Activated CD4-positive, alpha-beta T cell treated with anti-CD3 and anti-CD28 coated beads for 24 hours (primary cell): ENCODE data around the gene MISP3.

Source experiments
- DNase-seq, 2 donors: peaks; one replicate each; pipeline ENCODE4 v3.0.0-alpha.2; 2020; ENCODE audit warnings: low read depth in 2 of 2

Gene MISP3

GRCh38 chr19:14080887-14081796 lies 8.6 kb downstream of the MISP3 start:
- DNase-seq: peak; percentile 97 to 98

- no peak for DNase-seq
Measured at GRCh38 chr19:14081797-14082674, 9.4 kb downstream of the MISP3 start.

- DNase-seq: no peak
Measured at GRCh38 chr19:14082675-14082960, 10.0 kb downstream of the MISP3 start.

DNA sequence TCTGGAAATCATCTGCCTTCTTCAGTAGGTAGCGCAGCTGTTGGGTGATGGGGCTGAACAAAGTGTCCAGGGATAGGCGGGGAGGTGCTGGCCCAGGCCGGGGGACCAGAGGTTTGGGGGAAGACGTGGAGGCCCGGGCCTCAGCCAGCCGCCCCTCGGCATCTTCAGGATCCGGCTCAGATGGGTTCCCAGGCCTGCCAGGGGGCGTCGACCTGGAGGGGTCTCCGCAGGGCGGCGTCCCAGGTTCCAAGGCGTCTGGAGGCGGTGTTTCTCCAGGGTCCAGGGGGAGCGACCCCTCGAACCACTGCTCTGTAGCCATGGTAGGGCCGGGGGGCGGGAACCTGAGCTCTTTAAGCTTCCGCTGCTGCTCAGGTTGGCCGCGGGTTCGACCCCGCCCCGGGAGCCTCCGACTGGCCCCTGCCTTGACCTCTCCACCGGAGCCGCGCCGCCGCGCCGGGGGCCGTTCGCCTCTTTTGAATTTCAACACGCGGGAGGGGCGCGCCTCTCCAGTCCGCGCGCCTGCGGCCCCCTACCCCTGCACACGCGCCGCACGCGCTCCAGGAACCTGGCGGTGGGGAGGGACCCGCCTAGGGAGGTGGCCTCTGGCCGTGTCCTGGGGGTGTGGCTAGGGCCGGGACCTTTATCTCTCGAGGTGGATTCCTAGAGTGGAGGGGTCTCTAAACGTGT lies 12.9 kb downstream of the MISP3 start, which contains the start of gene C19orf67:
Gene C19orf67 (minus strand): TSS at position 475 of the 687 bp plus-strand sequence. CDS start 156 bp downstream, at position 319.
- DNase-seq: no peak

- no peak for DNase-seq
Measured at GRCh38 chr19:14086098-14086497, 13.5 kb downstream of the MISP3 start.

DNA sequence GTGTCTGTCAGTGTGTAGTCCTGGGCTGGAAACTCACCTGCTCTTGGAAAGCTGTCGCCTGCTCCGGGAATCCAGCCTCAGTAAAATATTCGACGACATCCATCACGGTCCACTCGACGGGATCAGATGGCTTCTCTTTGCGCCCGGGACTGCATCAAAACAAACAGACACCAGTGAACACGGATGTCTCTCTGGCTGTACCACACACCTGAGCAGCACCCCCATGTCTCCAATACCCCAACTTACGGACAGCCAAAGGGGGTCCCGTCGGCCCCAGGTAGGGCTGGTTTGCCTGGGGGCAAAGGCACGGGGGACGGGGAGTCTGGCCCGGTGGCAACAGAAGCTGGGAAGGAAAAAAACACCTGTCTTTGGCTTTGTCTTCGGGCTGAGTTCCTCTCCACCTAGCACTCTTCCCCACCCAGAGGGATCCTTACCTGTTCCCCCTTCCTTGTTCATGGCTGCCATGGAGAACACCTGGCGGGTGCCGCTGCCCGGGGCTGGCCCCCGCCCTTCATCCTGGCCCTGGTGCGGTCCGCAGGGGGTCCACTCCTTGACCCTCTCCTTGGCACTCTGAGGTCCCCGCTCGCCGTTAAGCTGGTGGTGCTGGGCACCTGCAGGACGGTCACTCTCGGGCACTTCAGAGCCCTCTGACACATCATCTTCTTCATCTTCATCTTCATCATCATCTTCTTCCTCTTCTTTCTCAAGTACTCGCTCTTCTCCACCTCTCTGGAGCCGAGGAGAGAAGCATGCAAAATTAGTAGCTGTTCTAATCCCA lies 16.2 kb downstream of the MISP3 start:
- DNase-seq: no peak

GRCh38 chr19:14089412-14089661 lies 16.8 kb downstream of the MISP3 start:
- DNase-seq: no peak

DNA sequence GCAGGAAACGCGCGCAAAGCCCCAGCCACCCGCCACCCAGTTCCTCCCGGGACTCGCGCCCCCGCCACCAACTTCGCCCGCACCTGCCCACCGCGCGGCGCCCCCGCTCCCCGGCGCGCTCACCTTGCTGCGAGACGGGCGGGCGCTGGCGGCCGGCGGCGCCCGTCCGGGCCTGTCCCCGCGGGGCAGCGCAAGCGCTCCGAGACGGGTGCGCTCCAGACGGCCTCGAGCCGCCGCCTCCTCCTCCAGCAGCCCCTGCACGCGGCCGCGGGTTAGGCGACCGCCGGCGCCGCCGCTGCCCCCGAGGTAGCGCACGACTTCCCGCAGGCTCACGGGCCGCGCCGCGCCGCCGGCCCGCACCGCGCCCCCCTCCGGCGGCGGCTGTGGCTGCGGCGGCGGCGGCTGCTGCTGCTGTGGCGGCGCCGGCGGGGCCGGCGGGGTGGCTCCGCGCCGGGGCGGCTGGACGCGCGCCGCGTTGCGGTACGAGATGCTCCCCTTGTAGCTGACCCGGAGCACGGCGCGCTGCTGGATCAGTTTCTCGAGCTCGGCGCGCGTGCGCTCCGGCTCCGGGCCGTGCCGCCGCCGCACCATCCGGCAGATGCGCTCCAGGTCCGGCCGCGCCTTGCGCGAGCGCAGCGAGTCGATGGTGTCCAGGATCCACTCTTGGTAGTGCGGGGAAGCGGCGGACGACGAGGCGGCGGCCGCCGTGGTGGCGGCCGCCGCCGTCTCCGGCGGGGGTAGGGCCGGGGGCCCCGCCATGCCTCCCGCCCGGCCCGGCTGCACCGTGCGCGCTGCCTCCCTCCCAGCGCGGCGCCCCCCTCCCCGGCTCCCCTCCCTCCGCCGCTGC lies 17.3 kb downstream of the MISP3 start:
- no peak for DNase-seq

- DNase-seq: peak; percentile 76 to 84
Measured at GRCh38 chr19:14090509-14091080, 18.0 kb downstream of the MISP3 start, which contains the start of gene SAMD1. Gene SAMD1, minus strand, starts transcription at chr19:14090751.

- DNase-seq: peak in 1 of 2 donors; percentile 61
Measured at GRCh38 chr19:14091081-14091812, 18.7 kb downstream of the MISP3 start.

- no peak for DNase-seq
Measured at GRCh38 chr19:14091813-14092462, 19.4 kb downstream of the MISP3 start.

DNA sequence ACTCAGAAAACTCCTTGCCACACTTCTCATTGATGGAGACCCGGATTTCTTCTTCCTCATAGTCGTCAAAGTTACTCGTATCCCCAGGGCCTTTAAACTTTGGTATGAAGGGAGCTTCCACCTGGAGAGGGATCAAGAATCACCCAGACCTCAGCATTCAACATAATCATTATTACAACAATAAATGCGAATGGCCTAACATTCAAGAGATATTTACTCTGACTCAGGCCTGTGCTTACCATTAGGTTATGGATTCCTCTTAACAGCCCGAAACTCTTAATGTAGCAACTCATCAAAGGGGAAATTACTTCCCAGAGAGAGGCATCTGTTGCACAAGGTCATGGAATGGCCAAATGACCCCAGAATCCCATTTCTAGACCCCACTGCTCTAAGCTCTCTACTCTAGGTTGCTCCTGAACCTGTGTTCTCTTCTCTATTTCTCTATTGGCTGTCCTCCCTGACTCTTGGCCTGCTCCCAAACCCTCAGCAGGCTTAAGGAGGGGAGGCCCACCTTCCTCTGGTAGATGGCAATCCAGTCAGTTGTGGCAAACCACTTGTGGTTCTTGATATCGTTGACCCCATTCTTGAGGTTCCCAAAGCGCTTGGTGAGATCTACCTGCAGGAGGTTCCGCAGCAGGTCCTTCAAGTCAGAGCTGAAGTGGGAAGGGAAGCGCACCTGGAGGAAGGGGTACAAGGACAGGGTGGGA lies 20.7 kb downstream of the MISP3 start:
- no peak for DNase-seq

GRCh38 chr19:14094854-14095253 lies 22.3 kb downstream of the MISP3 start:
- DNase-seq: no peak

GRCh38 chr19:14096272-14096992 lies 23.8 kb downstream of the MISP3 start:
- no peak for DNase-seq

DNA sequence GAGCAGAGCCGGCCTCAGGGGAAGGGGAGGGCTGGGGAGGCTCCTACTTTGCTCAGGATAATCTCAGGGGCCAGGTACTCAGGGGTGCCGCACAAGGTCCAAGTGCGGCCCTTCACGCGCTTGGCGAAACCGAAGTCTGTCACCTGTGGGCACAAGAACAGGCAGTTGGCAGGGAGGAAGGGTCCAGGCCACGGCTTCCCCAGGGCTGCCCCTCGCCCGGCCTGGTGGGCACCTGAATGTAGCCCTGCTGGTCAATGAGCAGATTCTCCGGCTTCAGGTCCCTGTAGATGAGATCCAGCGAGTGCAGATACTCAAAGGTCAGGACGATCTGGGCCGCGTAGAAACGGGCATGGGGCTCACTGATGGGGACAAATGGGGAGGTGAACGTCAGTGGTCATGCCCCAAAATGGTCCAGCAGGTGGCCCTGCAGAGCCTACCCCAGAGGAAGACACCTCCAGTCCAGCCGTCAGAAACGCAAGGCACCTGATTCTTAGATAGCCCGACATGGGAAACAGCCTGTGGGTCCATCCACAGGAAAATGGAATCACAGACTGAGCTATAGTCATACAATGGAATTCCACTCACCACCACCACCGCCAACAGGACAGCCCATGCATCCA lies 25.1 kb downstream of the MISP3 start:
- DNase-seq: no peak

DNA sequence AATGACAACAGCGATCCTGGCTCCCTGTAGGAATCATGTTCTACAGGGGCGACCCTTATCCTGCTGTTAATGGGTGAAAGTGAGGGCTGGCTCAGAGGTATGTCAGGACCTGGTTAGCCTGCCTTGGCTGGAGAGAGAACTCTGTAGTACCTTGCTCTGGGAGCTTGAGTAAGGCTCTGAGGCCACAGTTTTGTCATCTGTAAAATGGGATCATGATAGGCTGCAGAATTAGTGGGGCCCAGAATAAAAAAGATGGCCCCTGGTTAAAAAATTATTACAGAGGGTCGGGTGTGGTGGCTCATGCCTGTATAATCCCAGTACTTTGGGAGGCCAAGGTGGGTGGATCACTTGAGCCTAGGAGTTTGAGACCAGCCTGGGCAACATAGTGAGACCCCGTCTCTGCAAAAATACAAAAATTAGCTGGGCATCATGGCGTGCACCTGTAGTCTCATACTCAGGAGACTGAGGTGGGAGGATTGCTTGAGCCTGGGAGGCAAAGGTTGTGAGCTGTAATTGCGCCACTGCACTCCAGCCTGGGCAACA lies 28.5 kb downstream of the MISP3 start:
- no peak for DNase-seq

- DNase-seq: no peak
Measured at GRCh38 chr19:14102102-14102696, 29.6 kb downstream of the MISP3 start.
